Adrenal gland (tissue), 19 donors: ENCODE data around the gene PSMD2. TPM values are rescaled to one million over a fixed set of nuclear protein-coding genes. Genes with fewer than 3 reads are reported as not detected.
A peak's percentile ranks its signal among the peaks of the same experiment; 100 is the strongest.

Experiments used
- DNase-seq, 7 donors: peaks; one replicate each; pipeline ENCODE4 v3.0.0-alpha.2; 2019 to 2020
- H3K27ac ChIP-seq, 5 donors: fragments of 200-600 bp; sonication (generic) in 4 of 5; 1 replicate in 3 of 5; 2 replicates in 2 of 5; pipeline versions ENCODE4 v1.5.1 to v1.8.0; 2016 to 2020; ENCODE audit warnings: mild to moderate bottlenecking in 1 of 5
- H3K27me3 ChIP-seq: fragments of 200-600 bp; 2 replicates; pipeline ENCODE4 v1.8.0; 2021
- H3K36me3 ChIP-seq, 2 donors: fragments of 200-600 bp; replicated peaks in 1 of 2; 1 replicate in 1 of 2; 2 replicates in 1 of 2; pipeline versions ENCODE4 v1.5.1 to v1.8.0; 2018 to 2022
- H3K4me1 ChIP-seq, 2 donors: fragments of 200-600 bp; replicated peaks in 1 of 2; 1 replicate in 1 of 2; 2 replicates in 1 of 2; pipeline versions ENCODE4 v1.5.1 to v1.8.0; 2018 to 2021
- H3K4me3 ChIP-seq, 4 donors: fragments of 200-600 bp; sonication (generic) in 3 of 4; one replicate each; pipeline ENCODE4 v1.5.1; 2016 to 2018
- H3K9me3 ChIP-seq, 3 donors: fragments of 200-600 bp; sonication (generic) in 1 of 3; replicated peaks in 1 of 3; 1 replicate in 2 of 3; 2 replicates in 1 of 3; pipeline versions ENCODE4 v1.5.1 to v1.8.0; 2016 to 2021
- POLR2A ChIP-seq, 2 donors: fragments of 450-650 bp; IDR thresholded peaks; one replicate each; pipeline ENCODE4 v1.6.1; 2017; ENCODE audit warnings: antibody characterized with exemption in 2 of 2, mild to moderate bottlenecking in 2 of 2, moderate library complexity in 1 of 2
- WGBS, 4 donors: extraction: QIAGEN DNeasy Blood & Tissue Kit in 2 of 4; methylation state at CpG; one replicate each; pipeline versions ENCODE4 v1.1.5 to v1.1.7; 2013 to 2017; 5-methylcytosine and 5-hydroxymethylcytosine counted together
- intact Hi-C, 2 donors: fragments of 100-400 bp; cut with DNase I; formaldehyde crosslinking; loops; one replicate each; pipeline versions ENCODE4 v1.14.1 to v1.15.0; 2022 to 2023
- long read RNA-seq, 10 donors: library from polyadenylated mRNA in 3 of 10; unstranded in 2 of 10; stranded (forward) in 1 of 10; transcript quantifications; one replicate each; pipeline ENCODE4 v2.0.0 and lab custom pipeline, GENCODE V29; 2021 to 2026
- polyA plus RNA-seq, 3 donors: library from polyadenylated mRNA; stranded (reverse); fragments of 200-250 nt in 2 of 3; fragments of 350-450 nt in 1 of 3; fragmentation: Illumina TruSeq in 1 of 3; extraction: RNeasy Lipid Tissue Mini Kit (QIAGEN cat#74804) in 1 of 3; gene quantifications; one replicate each; pipeline ENCODE4 v1.2.3, GENCODE V29; 2013 to 2014
- total RNA-seq, 9 donors: library from RNA; depleted of rRNA in 4 of 9; stranded (reverse); fragments of >200 nt in 4 of 9; fragments of 120-200 nt in 1 of 9; fragmentation: NEBNext Ultra II Directional in 1 of 9; extraction: Animal tissue kit (Norgen Biotek cat#: 25700) in 1 of 9; gene quantifications; one replicate each; pipeline versions ENCODE4 v1.1.0 to v1.2.4, GENCODE V29; 2013 to 2023
- TF ChIP-seq, protein P1 (sequence below), 6 experiments: fragments of 450-650 bp in 4 of 6; fragments of 200-600 bp in 2 of 6; sonication (generic) in 1 of 6; IDR thresholded peaks; 1 replicate in 5 of 6; 2 replicates in 1 of 6; pipeline versions ENCODE4 v1.5.1 to v1.8.0; 2016 to 2021; ENCODE audit warnings: antibody characterized with exemption in 6 of 6, mild to moderate bottlenecking in 2 of 6, moderate library complexity in 1 of 6
- donor health status: healthy with polysubstance abuse.
- donor health status: Bipolar disorder and iron deficiency.
- donor health status: DM: yes; HTN: yes; CAD: no.
- donor health status: DM: no; HTN: no; CAD: no.
- donor health status: DM: no; HTN: no; CAD: no.
- donor health status: DM: yes; HTN: yes; CAD: no.

PSMD2 gene
- total RNA-seq, result 100 to 1,000 TPM; 190 to 392 (median 236) TPM
- 100 to 1,000 TPM in 1 of 3 donors, 10 to 100 TPM in 2; 65.1 to 412 (median 73.8) TPM for polyA plus RNA-seq
- long read RNA-seq, donor 1, transcript PSMD2-201 (21 exons, 3,449 nt), result major isoform, 60 of 142 reads
- long read RNA-seq, donor 1, transcript PSMD2-219 (3 exons, 581 nt), result minor isoform, 5 of 142 reads
- long read RNA-seq, donor 1, partial matches to known transcripts, result 76 of 142 reads
- long read RNA-seq, donor 1, other reads (novel, unspliced or antisense), result 0 of 142 reads
- long read RNA-seq, donor 2, transcript PSMD2-201 (21 exons, 3,449 nt), result major isoform, 30 of 72 reads
- long read RNA-seq, donor 2, partial matches to known transcripts, result 38 of 72 reads
- long read RNA-seq, donor 2, other reads (novel, unspliced or antisense), result 0 of 72 reads
- long read RNA-seq, donor 3, transcript PSMD2-201 (21 exons, 3,449 nt), result major isoform, 36 of 76 reads
- long read RNA-seq, donor 3, partial matches to known transcripts, result 37 of 76 reads
- long read RNA-seq, donor 3, other reads (novel, unspliced or antisense), result 0 of 76 reads
- long read RNA-seq, donor 4, transcript PSMD2-201 (21 exons, 3,449 nt), result major isoform, 53 of 84 reads
- long read RNA-seq, donor 4, partial matches to known transcripts, result 25 of 84 reads
- long read RNA-seq, donor 4, other reads (novel, unspliced or antisense), result 5 of 84 reads
- long read RNA-seq, donor 5, transcript PSMD2-201 (21 exons, 3,449 nt), result major isoform, 737 of 824 reads
- long read RNA-seq, donor 5, partial matches to known transcripts, result 28 of 824 reads
- long read RNA-seq, donor 5, other reads (novel, unspliced or antisense), result 58 of 824 reads
- long read RNA-seq, donor 6, transcript PSMD2-201 (21 exons, 3,449 nt), result major isoform, 19 of 45 reads
- long read RNA-seq, donor 6, partial matches to known transcripts, result 20 of 45 reads
- long read RNA-seq, donor 6, other reads (novel, unspliced or antisense), result 6 of 45 reads
- long read RNA-seq, donor 7, transcript PSMD2-201 (21 exons, 3,449 nt), result major isoform, 8 of 34 reads
- long read RNA-seq, donor 7, partial matches to known transcripts, result 21 of 34 reads
- long read RNA-seq, donor 7, other reads (novel, unspliced or antisense), result 0 of 34 reads
- long read RNA-seq, donor 8, transcript PSMD2-201 (21 exons, 3,449 nt), result major isoform, 48 of 108 reads
- long read RNA-seq, donor 8, partial matches to known transcripts, result 56 of 108 reads
- long read RNA-seq, donor 8, other reads (novel, unspliced or antisense), result 0 of 108 reads
- long read RNA-seq, donor 9, transcript PSMD2-201 (21 exons, 3,449 nt), result major isoform, 32 of 51 reads
- long read RNA-seq, donor 9, partial matches to known transcripts, result 16 of 51 reads
- long read RNA-seq, donor 9, other reads (novel, unspliced or antisense), result 0 of 51 reads
- long read RNA-seq, donor 10, transcript PSMD2-201 (21 exons, 3,449 nt), result major isoform, 19 of 29 reads
- long read RNA-seq, donor 10, partial matches to known transcripts, result 8 of 29 reads
- long read RNA-seq, donor 10, other reads (novel, unspliced or antisense), result 0 of 29 reads

DNA sequence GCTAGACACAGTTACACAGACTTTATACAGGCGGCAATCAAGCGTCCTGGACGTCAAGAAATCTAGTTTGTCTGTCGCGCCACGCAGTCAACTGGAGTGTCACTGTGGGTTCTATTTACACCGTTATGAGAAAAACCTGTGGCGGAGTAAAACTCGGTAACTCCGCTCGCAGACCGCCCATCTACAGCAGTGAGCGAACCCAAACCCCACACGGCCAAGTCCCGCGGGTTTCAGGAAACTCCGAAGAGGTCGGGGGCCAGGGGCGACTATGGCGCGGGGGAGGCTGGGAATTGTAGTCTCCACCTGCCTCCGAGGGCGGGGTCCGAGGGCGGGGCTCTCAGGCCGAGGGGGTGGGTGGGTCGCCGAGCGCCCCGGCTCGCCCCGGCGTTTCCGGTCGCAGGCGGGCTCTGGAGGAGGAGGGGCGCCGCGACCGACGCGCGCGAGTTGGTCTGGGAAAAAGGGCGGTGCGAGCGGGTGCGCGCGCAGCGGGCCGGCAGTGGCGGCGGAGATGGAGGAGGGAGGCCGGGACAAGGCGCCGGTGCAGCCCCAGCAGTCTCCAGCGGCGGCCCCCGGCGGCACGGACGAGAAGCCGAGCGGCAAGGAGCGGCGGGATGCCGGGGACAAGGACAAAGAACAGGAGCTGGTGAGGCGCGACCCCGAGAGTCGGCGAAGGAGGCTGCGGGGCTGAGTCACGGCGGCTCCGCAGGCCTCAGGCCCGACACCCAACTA is at the start of gene PSMD2:
Gene PSMD2, plus strand, starts transcription at position 483 of the 729 bp plus-strand sequence. Its CDS starts 26 bp downstream, at position 509.
- 0 to 1% (median 0%) methylated on average over 16 to 78 of the region's 78 CpGs for WGBS, 4 donors
- peak within 1 kb of the TSS; percentile 66 to 90 (median 83) for H3K27ac ChIP-seq
- intact Hi-C loops, result no loop called here

GRCh38 chr3:184249412-184250166 is 49.5 kb upstream of the PSMD2 start, which contains the start of gene EEF1AKMT4:
Gene EEF1AKMT4 (plus strand): TSS chr3:184249672. CDS start chr3:184249695, 23 bp downstream.
- intact Hi-C loops, result loop anchor here (10.0 kb wide), 1 partner anchor 355 kb away; no protein-coding TSS in a partner anchor
- Histone ChIP-seq H3K4me1 (peaks cover 4 to 15% of the 10 kb centered on the region in 2 donors), H3K36me3 (peaks cover 0 to 11% of the 10 kb centered on the region in 2 donors), H3K9me3 (no peaks in the 10 kb centered on the region), H3K27ac (peak within 1 kb of the TSS; percentile 61 to 86 (median 72)), H3K27me3 (no peaks in the 10 kb centered on the region), H3K4me3 (peak within 1 kb of the TSS; percentile 55 to 84 (median 79))
- TF ChIP-seq, protein P1, sequence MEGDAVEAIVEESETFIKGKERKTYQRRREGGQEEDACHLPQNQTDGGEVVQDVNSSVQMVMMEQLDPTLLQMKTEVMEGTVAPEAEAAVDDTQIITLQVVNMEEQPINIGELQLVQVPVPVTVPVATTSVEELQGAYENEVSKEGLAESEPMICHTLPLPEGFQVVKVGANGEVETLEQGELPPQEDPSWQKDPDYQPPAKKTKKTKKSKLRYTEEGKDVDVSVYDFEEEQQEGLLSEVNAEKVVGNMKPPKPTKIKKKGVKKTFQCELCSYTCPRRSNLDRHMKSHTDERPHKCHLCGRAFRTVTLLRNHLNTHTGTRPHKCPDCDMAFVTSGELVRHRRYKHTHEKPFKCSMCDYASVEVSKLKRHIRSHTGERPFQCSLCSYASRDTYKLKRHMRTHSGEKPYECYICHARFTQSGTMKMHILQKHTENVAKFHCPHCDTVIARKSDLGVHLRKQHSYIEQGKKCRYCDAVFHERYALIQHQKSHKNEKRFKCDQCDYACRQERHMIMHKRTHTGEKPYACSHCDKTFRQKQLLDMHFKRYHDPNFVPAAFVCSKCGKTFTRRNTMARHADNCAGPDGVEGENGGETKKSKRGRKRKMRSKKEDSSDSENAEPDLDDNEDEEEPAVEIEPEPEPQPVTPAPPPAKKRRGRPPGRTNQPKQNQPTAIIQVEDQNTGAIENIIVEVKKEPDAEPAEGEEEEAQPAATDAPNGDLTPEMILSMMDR (IDR thresholded peaks at IDR 0.05), result peak; percentile 41 to 70 (median 55)
- peak in 1 of 2 donors; percentile 61 for TF ChIP-seq POLR2A (IDR thresholded peaks at IDR 0.05)
- peak; percentile 95 to 99 (median 98) for DNase-seq
- 0% methylated on average over 13 to 54 of the region's 54 CpGs for WGBS, 4 donors

More for the DNA sequence above, at the start of gene PSMD2:
- H3K4me3 ChIP-seq, result peak within 1 kb of the TSS in 3 of 4 donors; percentile 77 to 89 (median 79)
- DNase-seq, result peak; percentile 98 to 99 (median 99)
- H3K36me3 ChIP-seq, result peaks cover 0 to 38% of the 10 kb centered on the region in 2 donors
- H3K27me3 ChIP-seq, result no peaks in the 10 kb centered on the region
- H3K4me1 ChIP-seq, result peaks cover 4 to 12% of the 10 kb centered on the region in 2 donors
- peak; percentile 77 to 91 for TF ChIP-seq POLR2A (IDR thresholded peaks at IDR 0.05)
- TF ChIP-seq, protein P1 (IDR thresholded peaks at IDR 0.05), result peak in 1 of 6 experiments; percentile 29
- H3K9me3 ChIP-seq, result no peaks in the 10 kb centered on the region
